Nucleus accumbens (tissue), 56 donors: ENCODE results near the gene NFKBIA.
"Not testable (repeated sequence)": the region's sequence is repeated elsewhere in the genome, so short reads cannot be mapped to it uniquely, and the experiment has no call there.

Source experiments
- DNase-seq, 56 donors: peaks; one replicate each; lab custom pipeline; 2025; lab: John Stamatoyannopoulos, UW

NFKBIA gene

DNA sequence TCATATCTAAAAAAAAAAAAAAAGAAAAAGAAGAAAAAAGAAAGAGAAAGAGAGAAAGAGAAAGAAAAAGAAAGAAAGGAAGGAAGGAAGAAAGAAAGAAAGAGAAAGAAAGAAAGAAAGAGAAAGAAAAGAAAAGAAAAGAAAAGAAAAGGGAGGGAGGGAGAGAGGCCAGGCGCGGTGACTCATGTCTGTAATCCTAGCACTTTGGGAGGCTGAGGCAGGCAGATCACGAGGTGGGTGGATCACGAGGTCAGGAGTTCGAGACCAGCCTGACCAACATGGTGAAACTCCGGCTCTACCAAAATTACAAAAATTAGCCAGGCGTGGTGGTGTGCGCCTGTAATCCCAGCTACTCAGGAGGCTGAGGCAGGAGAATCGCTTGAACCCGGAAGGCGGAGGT is 31.3 kb downstream of the NFKBIA start:
- DNase-seq, result not testable (repeated sequence)

- DNase-seq, result no peak
Measured at GRCh38 chr14:35370969-35371368, 33.6 kb downstream of the NFKBIA start.

GRCh38 chr14:35369701-35370191 is 34.8 kb downstream of the NFKBIA start:
- peak in 1 of 56 donors; percentile 8 for DNase-seq

DNA sequence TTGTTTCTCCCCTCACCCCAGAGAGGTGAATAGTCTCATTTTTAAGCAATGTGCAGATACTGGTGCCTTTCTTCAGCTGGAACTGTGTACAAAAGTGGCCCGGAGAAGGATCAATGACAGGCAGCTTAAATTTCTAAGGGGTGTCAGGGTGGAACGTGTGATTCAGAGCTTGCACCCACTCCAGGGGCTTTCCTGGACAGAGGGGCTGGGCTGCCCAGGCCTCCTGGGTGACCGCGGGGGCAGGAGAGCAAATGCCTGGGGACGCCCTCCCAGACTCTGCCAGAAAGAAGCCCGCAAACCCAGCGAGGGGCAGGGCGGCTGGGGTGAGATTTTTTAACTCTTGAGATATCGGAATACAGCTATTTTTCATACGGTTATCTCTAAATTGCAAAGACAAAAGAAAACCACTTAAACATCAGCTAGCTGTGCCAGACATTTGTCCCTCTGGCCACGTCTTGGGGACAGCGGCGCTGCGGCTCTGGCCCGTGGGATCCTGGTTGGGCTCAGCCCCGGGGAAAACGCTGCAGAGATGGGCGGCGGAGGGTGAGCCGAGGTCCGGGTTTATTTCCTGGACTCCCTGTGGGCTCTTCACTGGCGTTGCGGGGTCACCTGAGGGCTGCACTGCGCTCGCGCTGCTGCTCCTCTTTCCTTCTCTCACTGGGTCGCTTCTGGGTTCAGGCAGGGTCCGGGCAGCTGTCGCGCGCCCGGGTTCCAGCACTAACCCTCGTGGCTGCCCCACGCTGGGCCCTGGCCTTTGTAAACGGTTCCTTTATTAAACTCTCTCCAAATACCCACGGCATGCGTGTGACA is 35.8 kb downstream of the NFKBIA start:
- DNase-seq, result no peak

DNA sequence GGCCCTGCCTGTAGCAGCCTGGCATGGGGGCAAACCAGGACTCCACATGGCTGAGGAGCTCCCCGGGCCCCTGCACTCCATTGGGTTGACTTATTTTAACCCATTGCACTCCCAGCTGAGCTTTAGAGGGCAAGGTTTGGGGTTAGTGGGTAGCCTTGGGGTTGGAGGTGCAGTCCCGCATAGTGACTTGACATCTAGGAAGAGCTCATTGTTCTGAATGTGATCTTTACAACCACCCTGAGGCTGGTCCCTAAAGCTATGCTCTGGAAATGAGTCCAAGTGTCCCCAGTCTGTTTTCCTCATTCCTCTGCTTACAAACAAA is 36.4 kb downstream of the NFKBIA start:
- DNase-seq, result no peak

- no peak for DNase-seq
Measured at GRCh38 chr14:35367056-35367372, 37.5 kb downstream of the NFKBIA start.

DNA sequence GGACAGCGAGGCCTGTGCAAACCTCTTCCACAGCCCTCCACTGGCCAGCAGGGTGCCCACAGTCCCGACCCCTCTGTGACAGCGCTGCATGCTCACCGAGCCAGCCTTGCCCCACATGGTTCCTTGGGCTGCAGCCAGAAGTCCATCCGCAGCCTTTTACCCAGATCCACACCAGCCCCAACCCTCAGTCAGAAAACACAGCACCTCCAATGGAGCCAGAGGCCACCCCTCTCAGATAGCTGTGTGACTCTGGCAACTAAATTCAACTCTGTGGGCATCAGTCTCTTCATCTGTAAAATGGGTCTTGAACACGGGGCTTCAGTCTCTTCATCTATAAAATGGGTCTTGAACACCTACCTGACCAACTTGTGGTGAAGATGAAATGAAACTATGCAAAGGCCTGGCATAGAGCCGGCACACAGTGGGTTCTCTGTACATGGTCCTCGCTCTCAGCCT is 38.0 kb downstream of the NFKBIA start:
- DNase-seq, result no peak

- peak in 21 of 56 donors; percentile 8 to 73 (median 29) for DNase-seq
Measured at GRCh38 chr14:35366056-35366451, 38.5 kb downstream of the NFKBIA start.

- DNase-seq, result peak in 15 of 56 donors; percentile 9 to 81 (median 34)
Measured at GRCh38 chr14:35365130-35366055, 39.2 kb downstream of the NFKBIA start.

GRCh38 chr14:35362911-35363374 is 41.6 kb downstream of the NFKBIA start:
- no peak for DNase-seq

DNA sequence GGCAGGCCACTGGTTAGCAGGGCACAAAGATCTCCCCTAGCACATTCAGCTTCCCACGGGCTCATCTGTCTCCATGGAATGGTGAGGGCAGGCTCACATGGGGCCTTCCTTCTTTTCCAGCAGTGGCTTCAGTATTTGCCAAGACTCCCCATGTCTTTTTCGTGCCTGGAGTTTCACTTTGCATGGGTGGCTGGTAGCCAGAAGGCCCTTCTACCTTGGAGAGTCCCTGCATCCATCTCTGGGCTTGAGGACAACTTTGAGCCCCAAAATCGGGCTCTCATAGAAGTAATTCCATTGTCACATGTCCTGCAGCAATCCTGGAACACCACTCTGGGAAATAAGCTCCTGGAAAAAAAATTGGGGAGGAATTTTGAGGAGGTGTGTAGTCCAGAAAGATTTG is 42.1 kb downstream of the NFKBIA start:
- no peak for DNase-seq

DNA sequence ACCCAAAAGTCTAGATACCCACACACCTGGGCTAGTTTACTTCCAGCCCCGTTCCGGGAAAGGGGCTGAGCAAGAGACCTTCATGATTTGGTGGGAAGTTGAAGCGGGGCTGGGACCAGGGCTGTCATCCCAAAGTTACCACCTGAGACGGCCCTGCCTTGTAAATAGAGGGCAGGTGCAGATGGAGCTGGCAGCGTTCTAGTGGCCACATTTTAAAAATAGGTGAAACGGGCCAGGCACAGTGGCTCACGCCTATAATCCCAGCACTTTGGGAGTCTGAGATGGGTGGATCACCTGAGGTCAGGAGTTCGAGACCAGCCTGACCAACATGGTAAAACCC is 43.4 kb downstream of the NFKBIA start:
- DNase-seq, result no peak

- DNase-seq, result not testable (repeated sequence)
Measured at GRCh38 chr14:35359655-35360054, 44.9 kb downstream of the NFKBIA start.

GRCh38 chr14:35355981-35356841 is 48.3 kb downstream of the NFKBIA start:
- DNase-seq, result peak in 1 of 56 donors; percentile 27

DNA sequence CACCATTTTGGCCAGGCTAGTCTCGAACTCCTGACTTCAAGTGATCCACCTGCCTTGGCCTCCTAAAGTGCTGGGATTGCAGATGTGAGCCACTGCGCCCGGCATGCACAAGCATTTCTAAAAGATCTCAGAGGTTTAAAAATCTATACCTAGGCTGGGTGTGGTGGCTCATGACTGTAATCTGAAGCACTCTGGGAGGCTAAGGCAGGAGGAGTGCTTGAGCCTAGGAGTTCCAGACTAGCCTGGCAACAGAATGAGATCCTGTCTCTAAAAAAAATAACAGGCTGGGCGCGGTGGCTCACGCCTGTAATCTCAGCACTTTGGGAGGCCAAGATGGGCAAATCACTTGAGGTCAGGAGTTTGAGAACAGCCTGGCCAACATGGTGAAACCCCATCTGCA is 49.3 kb downstream of the NFKBIA start:
- not testable (repeated sequence) for DNase-seq

- no peak for DNase-seq
Measured at GRCh38 chr14:35353409-35354172, 51.0 kb downstream of the NFKBIA start.

- no peak for DNase-seq
Measured at GRCh38 chr14:35352274-35353233, 52.0 kb downstream of the NFKBIA start.

GRCh38 chr14:35351897-35352273 is 52.7 kb downstream of the NFKBIA start:
- no peak for DNase-seq
